ENCODE data around the gene ATL3. TPM values are rescaled to one million over a fixed set of nuclear protein-coding genes. Genes with fewer than 3 reads are reported as not detected.
A peak's percentile ranks its signal among the peaks of the same experiment; 100 is the strongest.

ATL3 gene
- total and polyA plus RNA-seq, 8 donors: 6.1 to 40.7 (median 26.7) TPM

DNA sequence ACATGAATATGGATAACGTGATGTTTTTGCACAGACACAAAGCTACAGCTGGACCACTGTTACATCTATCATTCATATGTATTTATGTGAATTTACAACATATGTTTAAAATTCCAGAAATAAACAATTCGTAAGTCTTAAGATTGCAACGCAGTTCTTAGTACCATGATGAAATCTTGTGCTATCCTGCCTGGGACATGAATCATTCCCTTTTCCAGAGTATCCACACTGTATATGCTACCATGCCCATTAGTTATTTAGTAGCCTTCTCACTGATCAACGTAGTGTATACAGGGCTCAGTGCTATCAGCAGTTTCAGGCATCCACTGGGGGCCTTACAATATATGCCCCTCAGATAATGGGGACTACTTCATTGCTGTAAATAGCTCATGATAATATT lies 4.3 kb downstream of the ATL3 start:
- Histone ChIP-seq H3K4me3 (no peak overlapping the region), H3K27me3 (no peaks in the 10 kb centered on the region), H3K9me3 (no peaks in the 10 kb centered on the region), H3K27ac (no peak overlapping the region), H3K4me1 (peaks cover 3 to 27% (median 12%) of the 10 kb centered on the region in 3 donors), H3K36me3 (no peaks in the 10 kb centered on the region)
- DNase-seq: no peak
- no peak for ATAC-seq
- 78 to 82% methylated on average over 4 of the region's 4 CpGs for WGBS, 2 donors
- intact Hi-C loops (cut with DNase I): no loop called here
- TF ChIP-seq, protein P1, sequence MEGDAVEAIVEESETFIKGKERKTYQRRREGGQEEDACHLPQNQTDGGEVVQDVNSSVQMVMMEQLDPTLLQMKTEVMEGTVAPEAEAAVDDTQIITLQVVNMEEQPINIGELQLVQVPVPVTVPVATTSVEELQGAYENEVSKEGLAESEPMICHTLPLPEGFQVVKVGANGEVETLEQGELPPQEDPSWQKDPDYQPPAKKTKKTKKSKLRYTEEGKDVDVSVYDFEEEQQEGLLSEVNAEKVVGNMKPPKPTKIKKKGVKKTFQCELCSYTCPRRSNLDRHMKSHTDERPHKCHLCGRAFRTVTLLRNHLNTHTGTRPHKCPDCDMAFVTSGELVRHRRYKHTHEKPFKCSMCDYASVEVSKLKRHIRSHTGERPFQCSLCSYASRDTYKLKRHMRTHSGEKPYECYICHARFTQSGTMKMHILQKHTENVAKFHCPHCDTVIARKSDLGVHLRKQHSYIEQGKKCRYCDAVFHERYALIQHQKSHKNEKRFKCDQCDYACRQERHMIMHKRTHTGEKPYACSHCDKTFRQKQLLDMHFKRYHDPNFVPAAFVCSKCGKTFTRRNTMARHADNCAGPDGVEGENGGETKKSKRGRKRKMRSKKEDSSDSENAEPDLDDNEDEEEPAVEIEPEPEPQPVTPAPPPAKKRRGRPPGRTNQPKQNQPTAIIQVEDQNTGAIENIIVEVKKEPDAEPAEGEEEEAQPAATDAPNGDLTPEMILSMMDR (IDR thresholded peaks at IDR 0.05): no peak
- no peak for FAIRE-seq

DNA sequence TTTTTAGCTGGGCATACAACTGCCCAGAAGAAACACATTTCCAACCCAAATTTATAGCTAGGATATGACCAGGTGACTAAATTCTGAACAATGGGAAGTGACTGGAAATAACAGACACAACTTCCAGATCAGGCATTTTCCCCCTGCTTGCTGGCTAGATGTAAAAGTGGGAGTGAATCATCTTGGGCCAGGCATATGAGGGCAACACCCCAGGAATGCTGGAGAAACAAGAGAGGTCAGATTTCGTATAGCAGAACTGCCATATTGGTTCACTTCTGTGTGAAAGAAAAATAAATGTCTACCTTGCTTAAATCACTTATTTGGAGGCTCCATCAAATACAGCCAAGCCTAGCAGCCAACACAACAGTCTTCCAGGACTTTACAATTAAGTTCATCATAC lies 7.4 kb downstream of the ATL3 start:
- FAIRE-seq (no peak), DNase-seq (no peak), ATAC-seq (no peak)
- TF ChIP-seq, protein P1 (IDR thresholded peaks at IDR 0.05): no peak
- intact Hi-C loops (cut with DNase I): no loop called here
- H3K4me3 ChIP-seq: no peak overlapping the region
- peaks cover 0 to 15% (median 3%) of the 10 kb centered on the region in 3 donors for H3K4me1 ChIP-seq
- no peaks in the 10 kb centered on the region for H3K9me3 ChIP-seq
- no peaks in the 10 kb centered on the region for H3K27me3 ChIP-seq
- H3K27ac ChIP-seq: no peak overlapping the region
- H3K36me3 ChIP-seq: no peaks in the 10 kb centered on the region
- 0 to 3% methylated on average over 1 of the region's 1 CpG for WGBS, 2 donors

DNA sequence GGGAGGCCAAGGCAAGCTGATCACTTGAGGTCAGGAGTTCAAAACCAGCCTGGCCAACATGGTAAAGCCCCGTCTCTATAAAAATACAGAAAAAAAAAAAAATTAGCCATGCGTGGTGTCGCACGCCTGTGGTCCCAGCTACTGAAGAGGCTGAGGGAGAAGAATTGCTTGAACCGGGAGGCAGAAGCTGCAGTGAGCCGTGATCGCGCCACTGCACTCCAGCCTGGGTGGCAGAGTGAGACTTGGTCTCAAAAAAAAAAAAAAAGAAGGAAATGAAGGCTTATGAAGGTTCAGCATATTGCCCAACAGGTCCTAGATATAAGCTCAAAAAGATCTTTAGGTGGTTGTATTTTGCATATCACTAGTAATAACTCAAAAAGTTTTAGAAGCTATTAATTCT lies 10.2 kb downstream of the ATL3 start:
- Histone ChIP-seq H3K9me3 (no peaks in the 10 kb centered on the region), H3K4me3 (no peak overlapping the region), H3K27me3 (no peaks in the 10 kb centered on the region), H3K36me3 (peaks cover 0 to 5% (median 0%) of the 10 kb centered on the region in 3 donors), H3K27ac (no peak overlapping the region), H3K4me1 (peaks cover 0 to 6% (median 3%) of the 10 kb centered on the region in 3 donors)
- no peak for ATAC-seq
- TF ChIP-seq, protein P1 (IDR thresholded peaks at IDR 0.05): no peak
- FAIRE-seq: no peak
- DNase-seq: no peak
- intact Hi-C loops (cut with DNase I): no loop called here
- 91 to 96% methylated on average over 8 of the region's 8 CpGs for WGBS, 2 donors

DNA sequence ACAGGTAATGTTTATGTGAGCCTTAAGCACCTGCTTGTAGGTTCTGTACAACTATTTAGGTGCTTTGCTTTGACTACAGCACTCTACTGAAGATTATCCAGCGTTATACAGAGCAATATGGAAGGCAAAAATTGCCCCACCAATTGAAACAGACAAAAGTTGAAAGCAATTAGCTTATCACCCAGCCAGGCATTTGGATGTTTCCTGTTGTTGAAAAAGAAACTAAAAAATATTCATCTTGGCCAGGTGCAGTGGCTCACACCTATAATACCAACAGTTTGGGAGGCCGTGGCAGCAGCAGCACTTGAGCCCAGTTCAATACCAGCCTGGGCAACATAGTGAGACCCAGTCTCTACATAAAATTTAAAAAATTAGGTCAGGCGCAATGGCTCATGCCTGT lies 18.5 kb downstream of the ATL3 start:
- Histone ChIP-seq H3K27me3 (no peaks in the 10 kb centered on the region), H3K4me3 (no peak overlapping the region), H3K27ac (no peak overlapping the region), H3K4me1 (no peaks in the 10 kb centered on the region), H3K9me3 (no peaks in the 10 kb centered on the region), H3K36me3 (peaks cover 0 to 12% (median 0%) of the 10 kb centered on the region in 3 donors)
- DNase-seq (no peak), FAIRE-seq (no peak), ATAC-seq (no peak)
- intact Hi-C loops (cut with DNase I): no loop called here
- TF ChIP-seq, protein P1 (IDR thresholded peaks at IDR 0.05): no peak
- 89 to 93% methylated on average over 3 of the region's 3 CpGs for WGBS, 2 donors

DNA sequence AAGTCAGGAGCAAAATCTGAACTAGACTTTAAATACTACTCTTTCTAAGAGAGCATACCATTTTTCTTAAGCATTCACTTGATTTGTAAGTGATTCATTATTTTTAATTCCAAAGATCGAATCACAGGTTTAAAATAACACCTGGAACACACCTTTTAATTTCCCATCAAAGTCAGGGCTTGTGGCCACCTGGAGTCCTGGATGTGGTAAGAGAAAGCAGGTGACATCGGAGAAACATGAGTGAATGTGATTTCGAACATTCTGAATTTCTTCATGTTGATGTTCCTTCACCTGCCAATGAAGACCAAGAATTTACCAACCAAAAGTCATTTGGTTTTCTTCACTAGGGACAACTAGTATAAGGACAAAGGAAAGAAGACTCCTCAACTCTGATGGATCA lies 28.0 kb downstream of the ATL3 start:
- Histone ChIP-seq H3K36me3 (peaks cover 0 to 32% (median 0%) of the 10 kb centered on the region in 3 donors), H3K9me3 (no peaks in the 10 kb centered on the region), H3K27me3 (no peaks in the 10 kb centered on the region), H3K4me3 (no peak overlapping the region), H3K4me1 (peaks cover 0 to 14% (median 7%) of the 10 kb centered on the region in 3 donors), H3K27ac (peak overlapping the region in 2 of 4 donors; percentile 16 to 43)
- TF ChIP-seq, protein P1 (IDR thresholded peaks at IDR 0.05): no peak
- DNase-seq: peak in 1 of 6 donors; percentile 43
- no peak for FAIRE-seq
- ATAC-seq: peak; percentile 74 to 83 (median 78)
- 35 to 48% methylated on average over 3 of the region's 3 CpGs for WGBS, 2 donors
- intact Hi-C loops (cut with DNase I): loop anchor here in 1 of 3 donors (10.0 kb wide), 1 partner anchor 58 kb away; no protein-coding TSS in a partner anchor
